ENCODE measurements around the gene FGF2.
"Not testable (repeated sequence)": the region's sequence is repeated elsewhere in the genome, so short reads cannot be mapped to it uniquely, and the experiment has no call there.

GRCh38 chr4:122812823-122813222 lies 13.8 kb upstream of the FGF2 start:
- TF ChIP-seq CTCF (conservative IDR thresholded peaks at IDR 0.05); EZH2 (IDR thresholded peaks at IDR 0.05; ENCODE audit: low read depth): not testable (repeated sequence)

All from PC-9 (cell line).